Activated B cell treated with CpG ODN at 0.5 μM for 24 hours (primary cell): ENCODE results near the gene CABLES2. TPM values are rescaled to one million over a fixed set of nuclear protein-coding genes. Genes with fewer than 3 reads are reported as not detected.
A peak's percentile ranks its signal among the peaks of the same experiment; 100 is the strongest.

ENCODE experiments used
- ATAC-seq: fragments of 200-7000 bp; cut with Tn5 transposase; one replicate; pipeline ENCODE4 v1.10.0; 2021; ENCODE audit warnings: low read depth, mild to moderate bottlenecking, moderate library complexity
- CTCF ChIA-PET: fragments of 350-600 bp; sonication (Branson Sonifier 250); formaldehyde crosslinking; loops from one replicate; lab custom pipeline; 2021; ENCODE audit warnings: antibody characterized with exemption; lab: Charles Lee
- POLR2A ChIA-PET: fragments of 350-600 bp; sonication (Branson Sonifier 250); formaldehyde crosslinking; loops from one replicate; lab custom pipeline; 2021; ENCODE audit warnings: antibody characterized with exemption; lab: Charles Lee
- DNase-seq: peaks from one replicate; pipeline ENCODE4 v3.0.0; 2022
- H3K27ac Mint-ChIP-seq: one replicate; pipeline ENCODE4 v1.8.0; 2020; ENCODE audit warnings: mixed read lengths
- H3K27me3 Mint-ChIP-seq: one replicate; pipeline ENCODE4 v1.8.0; 2021; ENCODE audit warnings: mixed read lengths
- H3K36me3 Mint-ChIP-seq: one replicate; pipeline ENCODE4 v1.8.0; 2021; ENCODE audit warnings: low read depth, mixed read lengths
- H3K4me1 Mint-ChIP-seq: one replicate; pipeline ENCODE4 v1.8.0; 2021; ENCODE audit warnings: mixed read lengths
- H3K4me3 Mint-ChIP-seq: one replicate; pipeline ENCODE4 v1.8.0; 2020; ENCODE audit warnings: mild to moderate bottlenecking, mixed read lengths
- H3K9me3 Mint-ChIP-seq: one replicate; pipeline ENCODE4 v1.8.0; 2020; ENCODE audit warnings: mixed read lengths
- intact Hi-C: fragments of 100-400 bp; cut with micrococcal nuclease; formaldehyde crosslinking; loops from one replicate; pipeline ENCODE4 v1.15.1; 2024
- total RNA-seq: library from RNA; stranded (reverse); gene quantifications from 2 replicates; pipeline ENCODE4 v1.2.3, GENCODE V29; 2022
- TF ChIP-seq, protein P1 (sequence below): fragments of 200-600 bp; IDR thresholded peaks from one replicate; pipeline ENCODE4 v1.8.0; 2022; ENCODE audit warnings: antibody characterized with exemption, mild to moderate bottlenecking

CABLES2 gene
- total RNA-seq, 1 donor from 2014 or later, result 6.6 TPM

DNA sequence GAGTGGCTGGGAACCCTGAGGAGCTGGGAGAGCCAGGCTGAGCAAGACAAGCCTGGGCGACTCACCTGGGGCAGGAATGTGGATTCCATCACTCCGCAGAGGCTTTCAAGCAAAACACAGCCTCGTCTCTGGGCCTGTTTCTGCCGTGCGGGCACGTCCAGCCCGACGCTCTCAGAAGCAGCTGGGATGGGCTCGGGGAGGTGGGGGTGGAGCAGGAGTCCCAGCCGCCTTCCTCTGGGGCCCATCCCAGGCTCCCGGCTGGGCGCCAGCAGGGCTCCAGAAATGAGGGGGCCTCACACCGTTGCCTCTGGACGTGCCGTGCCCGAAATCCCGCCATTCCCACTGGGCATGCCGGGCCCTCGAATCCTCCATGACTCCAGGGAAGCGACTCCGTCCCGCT lies 28.9 kb downstream of the CABLES2 start:
- ChIA-PET POLR2A (no interaction called here), CTCF (no interaction called here)
- H3K36me3 Mint-ChIP-seq, result peaks cover 7% of the 10 kb centered on the region
- ATAC-seq, result no peak
- TF ChIP-seq, protein P1, sequence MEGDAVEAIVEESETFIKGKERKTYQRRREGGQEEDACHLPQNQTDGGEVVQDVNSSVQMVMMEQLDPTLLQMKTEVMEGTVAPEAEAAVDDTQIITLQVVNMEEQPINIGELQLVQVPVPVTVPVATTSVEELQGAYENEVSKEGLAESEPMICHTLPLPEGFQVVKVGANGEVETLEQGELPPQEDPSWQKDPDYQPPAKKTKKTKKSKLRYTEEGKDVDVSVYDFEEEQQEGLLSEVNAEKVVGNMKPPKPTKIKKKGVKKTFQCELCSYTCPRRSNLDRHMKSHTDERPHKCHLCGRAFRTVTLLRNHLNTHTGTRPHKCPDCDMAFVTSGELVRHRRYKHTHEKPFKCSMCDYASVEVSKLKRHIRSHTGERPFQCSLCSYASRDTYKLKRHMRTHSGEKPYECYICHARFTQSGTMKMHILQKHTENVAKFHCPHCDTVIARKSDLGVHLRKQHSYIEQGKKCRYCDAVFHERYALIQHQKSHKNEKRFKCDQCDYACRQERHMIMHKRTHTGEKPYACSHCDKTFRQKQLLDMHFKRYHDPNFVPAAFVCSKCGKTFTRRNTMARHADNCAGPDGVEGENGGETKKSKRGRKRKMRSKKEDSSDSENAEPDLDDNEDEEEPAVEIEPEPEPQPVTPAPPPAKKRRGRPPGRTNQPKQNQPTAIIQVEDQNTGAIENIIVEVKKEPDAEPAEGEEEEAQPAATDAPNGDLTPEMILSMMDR, result no peak
- DNase-seq, result no peak
- peaks cover 10% of the 10 kb centered on the region for H3K4me1 Mint-ChIP-seq
- intact Hi-C loops, result no loop called here
- H3K27ac Mint-ChIP-seq, result no peak overlapping the region
- no peak overlapping the region for H3K4me3 Mint-ChIP-seq
- no peaks in the 10 kb centered on the region for H3K9me3 Mint-ChIP-seq
- no peaks in the 10 kb centered on the region for H3K27me3 Mint-ChIP-seq

GRCh38 chr20:62377615-62378178 lies 29.4 kb downstream of the CABLES2 start:
- Mint-ChIP-seq H3K36me3 (peaks cover 7% of the 10 kb centered on the region), H3K4me1 (peaks cover 8% of the 10 kb centered on the region), H3K27me3 (no peaks in the 10 kb centered on the region), H3K9me3 (no peaks in the 10 kb centered on the region), H3K4me3 (no peak overlapping the region), H3K27ac (no peak overlapping the region)
- intact Hi-C loops, result no loop called here
- ChIA-PET CTCF (no interaction called here), POLR2A (no interaction called here)
- ATAC-seq (no peak), DNase-seq (no peak)
- TF ChIP-seq, protein P1, result no peak

- ChIA-PET CTCF (no interaction called here), POLR2A (no interaction called here)
- ATAC-seq, result no peak
- Mint-ChIP-seq H3K9me3 (no peaks in the 10 kb centered on the region), H3K36me3 (peaks cover 4% of the 10 kb centered on the region), H3K4me3 (no peak overlapping the region), H3K27me3 (no peaks in the 10 kb centered on the region), H3K27ac (peak overlapping the region; percentile 6), H3K4me1 (peaks cover 5% of the 10 kb centered on the region)
- intact Hi-C loops, result no loop called here
- TF ChIP-seq, protein P1, result no peak
- DNase-seq, result no peak
These were observed 30.0 kb downstream of the CABLES2 start for GRCh38 chr20:62377064-62377461.

DNA sequence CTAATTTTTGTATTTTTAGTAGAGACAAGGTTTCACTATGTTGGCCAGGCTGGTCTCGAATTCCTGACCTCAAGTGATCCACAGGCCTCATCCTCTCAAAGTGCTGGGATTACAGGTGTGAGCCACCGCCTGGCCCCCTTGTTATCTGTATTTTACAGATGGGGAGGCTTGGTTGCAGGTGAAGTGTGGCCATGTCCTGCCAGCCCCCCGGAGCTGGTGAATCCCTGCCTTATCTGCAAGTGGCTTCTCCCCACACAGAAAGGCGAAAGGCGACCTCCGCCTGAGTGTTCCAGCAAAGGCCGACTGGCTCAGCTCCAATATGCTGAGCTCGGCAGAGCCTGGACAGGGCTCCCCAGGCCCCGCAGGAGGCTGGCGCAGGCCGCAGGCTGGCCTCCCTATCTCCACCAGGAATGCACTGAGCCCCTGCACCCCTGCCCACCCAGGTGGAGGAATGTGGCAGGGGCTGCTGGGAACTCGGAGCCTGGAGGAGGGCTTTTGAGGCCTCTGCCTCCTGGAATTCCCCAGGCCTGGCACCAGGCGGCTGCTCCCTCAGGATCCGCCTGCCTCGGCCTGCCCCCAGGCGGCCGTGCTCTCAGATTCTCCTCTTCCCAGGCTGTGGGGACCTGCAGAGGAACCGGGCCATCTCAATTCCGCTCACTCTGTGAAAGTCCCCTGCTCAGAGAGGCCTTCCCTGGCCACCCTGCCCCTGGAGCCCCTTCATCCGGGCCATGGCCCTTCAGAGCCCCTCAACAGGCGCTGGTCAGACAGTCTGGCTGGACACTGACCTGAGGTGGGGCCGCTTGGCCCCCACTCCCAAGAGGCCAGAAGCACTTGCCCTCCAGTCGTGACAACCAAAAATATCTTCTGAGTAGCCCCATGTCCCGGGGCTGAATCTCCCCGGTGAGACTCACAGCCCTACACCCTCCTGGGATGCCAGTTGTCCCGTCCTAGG lies 30.7 kb downstream of the CABLES2 start:
- Mint-ChIP-seq H3K9me3 (no peaks in the 10 kb centered on the region), H3K36me3 (no peaks in the 10 kb centered on the region), H3K4me1 (peaks cover 5% of the 10 kb centered on the region), H3K27me3 (no peaks in the 10 kb centered on the region), H3K4me3 (no peak overlapping the region), H3K27ac (no peak overlapping the region)
- ChIA-PET POLR2A (interaction anchor here (1.6 kb wide), 1 partner anchor 10 kb away, joined by 9 read pairs; the partner anchor contains the start of gene RPS21), CTCF (interaction anchor here (1.3 to 2.4 kb wide), 2 partner anchors 74 to 76 kb away, joined by 7 to 11 read pairs; partner anchors contain the start of gene ADRM1)
- TF ChIP-seq, protein P1, result no peak
- intact Hi-C loops, result no loop called here
- DNase-seq, result no peak
- ATAC-seq, result no peak
